ENCODE data around the gene RHOF. TPM values are rescaled to one million over a fixed set of nuclear protein-coding genes. Genes with fewer than 3 reads are reported as not detected.

RHOF gene
- total and polyA plus RNA-seq, 2 of the 8 experiments (the other 6 are each of a cell fraction or from before 2014, with no cell fraction given): 23.8 to 31.9 TPM

DNA sequence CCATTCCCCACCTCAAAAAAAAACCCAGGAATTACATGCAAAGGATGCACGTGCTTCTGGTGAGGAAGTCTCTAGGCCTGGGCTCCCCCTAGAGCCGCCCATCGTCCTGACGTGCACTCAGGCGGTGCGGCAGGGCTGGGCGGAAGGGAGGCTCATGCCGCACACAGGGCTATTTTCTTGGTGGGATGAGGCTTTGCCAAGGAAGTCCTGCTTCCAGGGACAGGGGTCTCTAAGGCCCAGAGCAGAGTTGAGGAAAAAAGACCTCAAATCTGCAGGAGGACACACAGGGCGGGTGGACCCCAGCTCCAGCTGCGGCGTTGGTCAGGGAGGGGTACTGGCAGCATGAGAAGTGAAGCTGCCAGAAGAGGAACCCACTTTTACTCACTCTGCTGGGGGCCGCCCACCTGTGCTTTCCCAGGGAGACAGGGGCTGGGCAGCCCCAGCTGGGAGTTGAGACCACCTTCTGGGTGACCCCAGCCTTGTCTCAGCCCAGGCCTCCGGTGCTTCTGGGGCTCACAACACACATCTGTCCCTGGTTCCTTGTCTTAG, 4.2 kb downstream of the RHOF start (continued):
- TF ChIP-seq POU5F1 (IDR thresholded peaks at IDR 0.05; ENCODE audit: low read depth, low read length): no peak
- TF ChIP-seq CEBPB (IDR thresholded peaks at IDR 0.05; ENCODE audit: low read depth, low read length): no peak
